Fibroblast of pulmonary artery (primary cell): ENCODE data around the gene ARL4C.

ENCODE experiments used
- DNase-seq: peaks from one replicate; pipeline ENCODE4 v3.0.0-alpha.2; 2010; ENCODE audit warnings: low read depth
- H3K4me3 ChIP-seq: replicated peaks from 2 replicates; pipeline ENCODE4 v1.5.1; 2011; ENCODE audit warnings: low read depth, mild to moderate bottlenecking, control low read depth, low read length, moderate library complexity
- CTCF ChIP-seq: IDR thresholded peaks from 2 replicates; pipeline ENCODE4 v1.5.1; 2011; ENCODE audit warnings: mild to moderate bottlenecking, control low read depth, low read length, inconsistent platforms; ENCODE audit errors: missing control alignments

ARL4C gene

GRCh38 chr2:234517971-234518370 is 21.1 kb upstream of the ARL4C start:
- no peak for DNase-seq
- TF ChIP-seq CTCF = no peak

DNA sequence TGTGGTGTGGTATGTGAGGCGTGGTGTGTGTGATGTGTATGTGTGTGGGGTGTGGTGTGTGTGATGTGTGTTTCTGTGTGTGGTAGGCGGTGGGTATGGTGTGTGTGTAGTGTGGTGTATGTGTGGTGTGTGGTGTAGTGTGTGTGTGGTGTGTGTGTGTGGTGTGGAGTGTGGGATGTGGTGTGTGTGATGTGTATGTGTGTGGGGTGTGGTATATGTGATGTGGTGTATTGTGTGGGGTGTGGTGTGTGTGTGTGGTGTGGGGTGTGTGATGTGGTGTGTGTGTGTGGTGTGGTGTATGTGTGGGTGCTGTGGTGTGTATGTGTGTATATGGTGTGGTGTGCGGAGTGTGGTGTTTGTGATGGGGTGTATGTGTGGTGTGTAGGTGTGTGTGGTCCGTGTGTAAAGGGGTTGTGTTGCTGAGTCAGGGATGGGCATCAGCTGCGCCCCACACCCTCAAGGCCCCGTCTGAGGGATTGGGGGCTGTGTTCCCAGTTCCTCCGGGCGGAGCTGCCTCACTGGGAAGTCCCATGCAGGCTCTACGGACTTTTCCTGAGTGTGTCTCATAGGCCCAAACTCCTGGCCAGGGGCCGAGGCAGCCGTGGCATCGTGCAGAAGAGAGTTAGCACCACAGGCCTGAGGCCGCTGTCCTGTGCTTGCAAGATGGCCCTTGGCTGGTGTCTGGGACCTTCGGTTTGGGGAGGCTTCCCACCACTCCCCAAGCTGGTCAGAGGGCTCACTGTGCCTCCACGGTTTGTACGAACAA is 18.2 kb upstream of the ARL4C start:
- DNase-seq = no peak
- no peak for TF ChIP-seq CTCF
- no peak overlapping the region for H3K4me3 ChIP-seq

More at GRCh38 chr2:234517971-234518370, 21.1 kb upstream of the ARL4C start:
- no peak overlapping the region for H3K4me3 ChIP-seq

DNA sequence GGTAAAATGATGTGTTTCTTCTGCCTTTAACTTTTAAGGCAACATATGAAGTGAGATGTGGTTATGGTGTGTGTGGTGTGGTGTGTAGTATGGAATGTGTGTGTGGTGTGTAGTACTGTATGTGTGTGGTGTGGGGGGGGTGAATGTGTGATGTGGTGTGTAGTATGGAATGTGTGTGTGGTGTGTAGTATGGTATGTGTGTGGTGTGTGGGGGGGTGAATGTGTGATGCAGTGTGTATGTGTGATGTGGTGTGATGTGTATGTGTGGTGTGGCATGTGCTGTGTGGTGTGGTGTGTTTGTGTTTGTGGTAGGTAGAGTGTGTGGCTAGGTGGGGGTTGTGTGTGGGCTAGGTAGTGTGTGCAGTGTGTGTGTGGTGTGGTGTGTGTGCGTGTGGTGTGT is 17.2 kb upstream of the ARL4C start:
- DNase-seq = no peak
- TF ChIP-seq CTCF = no peak
- no peak overlapping the region for H3K4me3 ChIP-seq

DNA sequence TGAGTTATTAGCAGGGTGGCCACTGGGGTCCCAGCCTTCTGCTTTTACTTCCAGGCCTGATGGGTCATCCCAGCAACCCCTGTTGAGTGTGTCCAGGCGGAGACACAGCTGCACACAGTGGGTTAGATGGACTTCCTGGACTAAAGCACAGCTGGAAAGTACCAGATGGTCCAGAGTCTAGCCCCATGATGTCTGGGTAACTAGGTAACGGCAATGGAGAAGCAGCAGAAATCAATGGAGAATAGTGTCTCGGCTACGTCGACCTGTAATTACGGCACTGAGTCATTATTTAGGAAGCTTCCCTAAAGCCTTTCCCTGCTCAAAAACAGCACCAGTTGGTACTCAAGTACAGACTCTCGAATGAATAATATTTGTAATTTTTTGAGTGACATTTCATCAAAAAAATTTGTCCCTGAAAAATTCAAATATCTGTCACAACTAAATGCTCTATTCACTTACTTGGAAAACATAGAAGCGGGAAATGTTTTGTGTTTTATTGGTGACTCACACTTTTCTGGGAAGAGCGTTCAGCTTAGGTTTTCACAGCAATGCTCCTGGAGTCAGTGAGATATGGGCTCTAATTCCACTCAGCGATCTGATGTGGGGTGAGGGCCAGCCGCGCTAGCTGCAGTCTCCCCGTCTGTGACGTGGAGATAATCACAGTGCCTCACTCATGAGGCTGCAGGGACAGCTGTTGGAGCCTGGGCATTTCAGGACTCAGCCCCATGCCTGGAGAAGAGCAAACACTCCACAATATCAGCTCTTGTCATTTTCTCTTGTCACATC is 16.2 kb upstream of the ARL4C start:
- peak; percentile 48 for DNase-seq
- no peak for TF ChIP-seq CTCF
- H3K4me3 ChIP-seq = no peak overlapping the region

DNA sequence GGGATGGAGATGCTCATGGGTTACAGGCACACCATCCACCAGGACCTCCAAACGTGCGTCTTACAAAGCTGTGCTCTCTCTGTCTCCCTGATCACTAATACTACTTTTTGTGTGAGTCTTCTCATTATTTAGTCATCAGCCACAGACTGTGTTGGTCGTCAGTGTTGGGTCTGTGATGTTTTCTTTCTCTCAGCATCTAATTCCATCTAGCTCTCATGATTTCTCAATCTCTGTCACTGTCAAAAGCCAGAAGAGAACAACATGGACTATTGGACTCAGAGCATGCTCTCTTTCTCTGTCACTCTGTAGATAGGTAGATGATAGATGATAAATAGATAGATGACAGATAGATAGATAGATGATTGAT is 6.0 kb upstream of the ARL4C start:
- no peak overlapping the region for H3K4me3 ChIP-seq
- TF ChIP-seq CTCF = no peak
- no peak for DNase-seq

DNA sequence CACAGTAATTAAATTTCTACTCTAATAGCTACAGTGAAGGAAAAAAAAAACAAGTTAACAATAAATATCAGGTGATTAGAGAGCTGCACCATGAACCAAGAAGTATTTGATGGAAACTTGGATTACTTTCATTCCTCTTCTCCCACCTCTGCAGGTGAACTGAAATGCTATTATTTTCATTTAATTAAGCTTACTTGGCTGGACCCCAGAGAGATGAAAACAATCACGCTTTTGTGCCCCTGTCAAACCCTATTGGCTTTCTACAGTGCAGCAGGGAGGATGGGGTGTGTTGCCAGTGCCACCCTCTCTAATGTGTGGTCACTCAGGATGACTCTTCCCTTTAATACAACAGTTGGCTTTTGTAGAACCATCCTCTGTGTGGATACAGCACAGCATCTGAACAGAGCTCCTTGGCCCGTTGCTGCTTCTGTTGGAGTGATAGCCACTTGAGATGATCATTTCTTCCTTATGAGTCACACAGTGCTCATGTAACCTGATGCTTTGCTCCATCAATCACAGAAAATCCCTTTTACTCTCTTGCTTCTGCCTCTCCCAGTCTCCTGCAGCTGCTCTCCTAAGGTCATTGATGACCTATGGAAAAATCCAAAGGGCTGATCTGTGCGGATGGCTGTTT is 5.5 kb upstream of the ARL4C start:
- no peak for TF ChIP-seq CTCF
- H3K4me3 ChIP-seq = no peak overlapping the region
- peak; percentile 49 for DNase-seq
